PC-9 (cell line): ENCODE results near the gene STAP2. TPM values are rescaled to one million over a fixed set of nuclear protein-coding genes. Genes with fewer than 3 reads are reported as not detected.
"Not testable (repeated sequence)": the region's sequence is repeated elsewhere in the genome, so short reads cannot be mapped to it uniquely, and the experiment has no call there.

Source experiments
- BruUV-seq: library from RNA; stranded (reverse); fragments of 400-500 nt; replicated peaks from 2 replicates; lab custom pipeline; 2021; lab: Mats Ljungman, UMichigan
- CTCF ChIA-PET: fragments of 300-600 bp; sonication (Branson Sonifier 250); formaldehyde crosslinking; loops from one replicate; lab custom pipeline; 2022; ENCODE audit warnings: antibody characterized with exemption; lab: Charles Lee
- POLR2A ChIA-PET: fragments of 300-600 bp; sonication (Branson Sonifier 250); formaldehyde crosslinking; loops from one replicate; lab custom pipeline; 2022; ENCODE audit warnings: antibody characterized with exemption; ENCODE audit not compliant: unreplicated experiment; lab: Charles Lee
- DNase-seq, 2 experiments: peaks; one replicate each; pipeline versions ENCODE4 v3.0.0 to v3.0.0-alpha.2; 2015 to 2022; ENCODE audit warnings: mixed read lengths in 1 of 2
- H2AFZ ChIP-seq: fragments of 200-600 bp; sonication (generic); 2 replicates; pipeline ENCODE4 v1.8.1; 2017; ENCODE audit warnings: antibody characterized with exemption
- H3F3A ChIP-seq: fragments of 200-600 bp; sonication (generic); 2 replicates; pipeline ENCODE4 v1.8.1; 2017; ENCODE audit warnings: antibody characterized with exemption, mild to moderate bottlenecking, low read depth; ENCODE audit not compliant: insufficient read depth
- H3K27ac ChIP-seq: fragments of 200-600 bp; sonication (generic); 2 replicates; pipeline ENCODE4 v1.6.1; 2016; ENCODE audit warnings: mixed run types
- H3K27me3 ChIP-seq: fragments of 200-600 bp; sonication (generic); 2 replicates; pipeline ENCODE4 v1.6.1; 2016; ENCODE audit warnings: low read depth, mixed run types; ENCODE audit not compliant: insufficient read depth
- H3K36me3 ChIP-seq: fragments of 200-600 bp; sonication (generic); 2 replicates; pipeline ENCODE4 v1.6.1; 2016; ENCODE audit warnings: low read depth, mixed run types
- H3K4me1 ChIP-seq: fragments of 200-600 bp; sonication (generic); replicated peaks from 2 replicates; pipeline ENCODE4 v1.6.1; 2016; ENCODE audit warnings: mixed run types; ENCODE audit not compliant: insufficient read depth
- H3K4me2 ChIP-seq: fragments of 200-600 bp; sonication (generic); 2 replicates; pipeline ENCODE4 v1.6.1; 2017; ENCODE audit warnings: mixed run types
- H3K4me3 ChIP-seq: fragments of 200-600 bp; sonication (generic); 2 replicates; pipeline ENCODE4 v1.6.1; 2016; ENCODE audit warnings: mixed run types
- H3K79me2 ChIP-seq: fragments of 200-600 bp; sonication (generic); 2 replicates; pipeline ENCODE4 v1.6.1; 2017; ENCODE audit warnings: low read depth, mixed run types
- H3K9me2 ChIP-seq: fragments of 200-600 bp; sonication (generic); 2 replicates; pipeline ENCODE4 v1.8.1; 2017; ENCODE audit warnings: mild to moderate bottlenecking; ENCODE audit not compliant: insufficient read depth
- H3K9me3 ChIP-seq: fragments of 200-600 bp; sonication (generic); 2 replicates; pipeline ENCODE4 v1.8.1; 2016; ENCODE audit warnings: low read depth; ENCODE audit not compliant: insufficient read depth
- H4K20me1 ChIP-seq: fragments of 200-600 bp; sonication (generic); 2 replicates; pipeline ENCODE4 v1.8.1; 2017; ENCODE audit not compliant: insufficient read depth
- CTCF ChIP-seq: fragments of 200-600 bp; sonication (generic); conservative IDR thresholded peaks from 2 replicates; pipeline ENCODE4 v1.6.1; 2017; ENCODE audit warnings: mixed run types, antibody characterized with exemption, mild to moderate bottlenecking, moderate library complexity
- EZH2 ChIP-seq: fragments of 200-600 bp; sonication (generic); IDR thresholded peaks from 2 replicates; pipeline ENCODE4 v1.8.0; 2017; ENCODE audit warnings: antibody characterized with exemption, low read depth
- intact Hi-C: fragments of 100-400 bp; cut with micrococcal nuclease; formaldehyde crosslinking; loops from one replicate; pipeline ENCODE4 v1.10.0; 2022; ENCODE audit not compliant: unreplicated experiment
- total RNA-seq: library from RNA; stranded (reverse); gene quantifications from 2 replicates; pipeline ENCODE4 v1.2.3, GENCODE V29; 2021

The STAP2 gene
- total RNA-seq, 1 experiment from 2014 or later = 29.8 TPM

GRCh38 chr19:4334929-4335570 lies 3.6 kb downstream of the STAP2 start:
- H3K4me1 ChIP-seq = no peaks in the 10 kb centered on the region
- no peak overlapping the region for H3K4me2 ChIP-seq
- H3K9me3 ChIP-seq = no peaks in the 10 kb centered on the region
- intact Hi-C loops = no loop called here
- H3K27ac ChIP-seq = no peak overlapping the region
- H4K20me1 ChIP-seq = no peaks in the 10 kb centered on the region
- TF ChIP-seq CTCF = no peak
- no peak for TF ChIP-seq EZH2
- no peak overlapping the region for H3K4me3 ChIP-seq
- no peak for DNase-seq
- no peaks in the 10 kb centered on the region for H3F3A ChIP-seq
- no peaks in the 10 kb centered on the region for H3K9me2 ChIP-seq
- H3K27me3 ChIP-seq = no peaks in the 10 kb centered on the region
- H3K36me3 ChIP-seq = no peaks in the 10 kb centered on the region
- H2AFZ ChIP-seq = no peak overlapping the region
- H3K79me2 ChIP-seq = no peaks in the 10 kb centered on the region
- ChIA-PET CTCF (no interaction called here), POLR2A (no interaction called here)
- no TSS peak for BruUV-seq

- H3K4me3 ChIP-seq = no peak overlapping the region
- H3K27ac ChIP-seq = no peak overlapping the region
- H2AFZ ChIP-seq = no peak overlapping the region
- no peaks in the 10 kb centered on the region for H3K9me2 ChIP-seq
- no peaks in the 10 kb centered on the region for H4K20me1 ChIP-seq
- no peaks in the 10 kb centered on the region for H3K9me3 ChIP-seq
- intact Hi-C loops = no loop called here
- TF ChIP-seq CTCF (no peak), EZH2 (no peak)
- no peaks in the 10 kb centered on the region for H3K36me3 ChIP-seq
- ChIA-PET CTCF (no interaction called here), POLR2A (no interaction called here)
- no peaks in the 10 kb centered on the region for H3K4me1 ChIP-seq
- H3F3A ChIP-seq = no peaks in the 10 kb centered on the region
- no peak for DNase-seq
- H3K4me2 ChIP-seq = no peak overlapping the region
- no peaks in the 10 kb centered on the region for H3K27me3 ChIP-seq
- BruUV-seq = no TSS peak
- no peaks in the 10 kb centered on the region for H3K79me2 ChIP-seq
Measured at GRCh38 chr19:4329858-4330257, 8.8 kb downstream of the STAP2 start.

GRCh38 chr19:4328991-4329681 lies 9.5 kb downstream of the STAP2 start:
- H2AFZ ChIP-seq, H3K36me3 ChIP-seq: not testable (repeated sequence)

More at GRCh38 chr19:4328991-4329681, 9.5 kb downstream of the STAP2 start:
- H3K4me2 ChIP-seq, H3K79me2 ChIP-seq, H3F3A ChIP-seq, POLR2A ChIA-PET, H3K4me3 ChIP-seq, H3K27me3 ChIP-seq, H3K27ac ChIP-seq, H4K20me1 ChIP-seq, intact Hi-C loops, H3K9me3 ChIP-seq, H3K4me1 ChIP-seq, BruUV-seq, DNase-seq, H3K9me2 ChIP-seq, CTCF ChIA-PET: not testable (repeated sequence)
